Measurements from ENCODE around the gene NMRK2. TPM values are rescaled to one million over a fixed set of nuclear protein-coding genes. Genes with fewer than 3 reads are reported as not detected.
A peak's percentile ranks its signal among the peaks of the same experiment; 100 is the strongest.
"Not testable (repeated sequence)": the region's sequence is repeated elsewhere in the genome, so short reads cannot be mapped to it uniquely, and the experiment has no call there.

Gene NMRK2
- total and polyA plus RNA-seq, 2 of the 13 experiments (the other 11 are each of a cell fraction or from before 2014, with no cell fraction given), result not detected

GRCh38 chr19:3894959-3895358, 37.9 kb upstream of the NMRK2 start:
- not testable (repeated sequence) for H3K79me2 ChIP-seq (ENCODE audit: insufficient read depth, low read length)

GRCh38 chr19:3895788-3896187, 37.1 kb upstream of the NMRK2 start:
- intact Hi-C loops (cut with micrococcal nuclease; ENCODE audit: unreplicated experiment) (no loop called here), in situ Hi-C loops (cut with HindIII; ENCODE audit: extremely low pct_ligation_motif_present, low pct_unique_long_range_greater_than_20kb) (no loop called here)
- peak; percentile 57; the same call in 1 of the 2 replicates for TF ChIP-seq ZNF121 (CRISPR knock-in tag; IDR thresholded peaks at IDR 0.05)
- no peak for TF ChIP-seq ZNF674 (CRISPR knock-in tag; IDR thresholded peaks at IDR 0.05; ENCODE audit: low read depth)
- Histone ChIP-seq H3K9ac (ENCODE audit: insufficient read depth, low read depth, low read length) (no peak overlapping the region), H3K27ac (ENCODE audit: extremely low read length, insufficient read depth, low read length) (no peak overlapping the region), H3K4me1 (ENCODE audit: insufficient read depth, low read length) (0 out of 2 replicates have a peak, but pooled peaks cover 7% of the 10 kb centered on the region), H3K36me3 (replicated peaks in 1 of 2; ENCODE audit: control insufficient read depth in 1 of 2, insufficient read depth in 2 of 2, low read length in 2 of 2) (no peaks in the 10 kb centered on the region), H4K20me1 (ENCODE audit: insufficient read depth, low read length) (no peaks in the 10 kb centered on the region), H2AFZ (ENCODE audit: low read length) (no peak overlapping the region), H3K9me3 (ENCODE audit: low read length) (no peaks in the 10 kb centered on the region), H3K27me3 (ENCODE audit: control insufficient read depth in 1 of 2, insufficient read depth in 2 of 2, low read length in 2 of 2) (peaks cover 1 to 6% of the 10 kb centered on the region in 2 experiments; a peak in 2 of 5 replicates), H3K4me3 (replicated peaks in 1 of 3; ENCODE audit: insufficient read depth in 1 of 3, low read depth in 2 of 3, low read length in 3 of 3) (no peak overlapping the region), H3K79me2 (ENCODE audit: insufficient read depth, low read length) (no peaks in the 10 kb centered on the region), H3K4me2 (ENCODE audit: low read depth, low read length) (no peak overlapping the region)
- DNase-seq (ENCODE audit: low spot score), result no peak
- 43% methylated on average over 5 of the region's 5 CpGs for WGBS (ENCODE audit: low lambda C conversion rate)
- no peak for ATAC-seq
- BruUV-seq (replicated peaks), result no TSS peak
- FAIRE-seq, result no peak
- POLR2A ChIA-PET, result interaction anchor here (0.7 kb wide), 1 partner anchor 314 kb away, joined by 3 read pairs; no protein-coding TSS in a partner anchor
- CTCF ChIA-PET (ENCODE audit: low intra/inter-chr PET ratio, low total read pairs), result no interaction called here

More at GRCh38 chr19:3894959-3895358, 37.9 kb upstream of the NMRK2 start:
- CTCF ChIA-PET (ENCODE audit: low intra/inter-chr PET ratio, low total read pairs); H4K20me1 ChIP-seq (ENCODE audit: insufficient read depth, low read length); in situ Hi-C loops (cut with HindIII; ENCODE audit: extremely low pct_ligation_motif_present, low pct_unique_long_range_greater_than_20kb); H3K9me3 ChIP-seq (ENCODE audit: low read length); H3K4me1 ChIP-seq (ENCODE audit: insufficient read depth, low read length); intact Hi-C loops (cut with micrococcal nuclease; ENCODE audit: unreplicated experiment); H3K27me3 ChIP-seq (ENCODE audit: control insufficient read depth in 1 of 2, insufficient read depth in 2 of 2, low read length in 2 of 2); FAIRE-seq; H3K36me3 ChIP-seq (replicated peaks in 1 of 2; ENCODE audit: control insufficient read depth in 1 of 2, insufficient read depth in 2 of 2, low read length in 2 of 2); H3K27ac ChIP-seq (ENCODE audit: extremely low read length, insufficient read depth, low read length); H2AFZ ChIP-seq (ENCODE audit: low read length); H3K9ac ChIP-seq (ENCODE audit: insufficient read depth, low read depth, low read length); BruUV-seq (replicated peaks); H3K4me2 ChIP-seq (ENCODE audit: low read depth, low read length); H3K4me3 ChIP-seq (replicated peaks in 1 of 3; ENCODE audit: insufficient read depth in 1 of 3, low read depth in 2 of 3, low read length in 3 of 3); ATAC-seq: not testable (repeated sequence)
- POLR2A ChIA-PET, result interaction anchor here (1.5 kb wide), 1 partner anchor 132 kb away, joined by 4 read pairs; the partner anchor contains the start of gene MRPL54
- WGBS (ENCODE audit: low lambda C conversion rate), result 4% methylated on average over 5 of the region's 5 CpGs
- DNase-seq (ENCODE audit: low spot score), result peak; percentile 13
- peak; percentile 58; the same call in 1 of the 2 replicates for TF ChIP-seq CEBPB (IDR thresholded peaks at IDR 0.05; ENCODE audit: borderline replicate concordance, low read depth, low read length)
